ENCODE measurements around the gene NCAM1. TPM values are rescaled to one million over a fixed set of nuclear protein-coding genes. Genes with fewer than 3 reads are reported as not detected.

The NCAM1 gene
- total RNA-seq, 1 experiment from 2014 or later: 4.8 TPM

DNA sequence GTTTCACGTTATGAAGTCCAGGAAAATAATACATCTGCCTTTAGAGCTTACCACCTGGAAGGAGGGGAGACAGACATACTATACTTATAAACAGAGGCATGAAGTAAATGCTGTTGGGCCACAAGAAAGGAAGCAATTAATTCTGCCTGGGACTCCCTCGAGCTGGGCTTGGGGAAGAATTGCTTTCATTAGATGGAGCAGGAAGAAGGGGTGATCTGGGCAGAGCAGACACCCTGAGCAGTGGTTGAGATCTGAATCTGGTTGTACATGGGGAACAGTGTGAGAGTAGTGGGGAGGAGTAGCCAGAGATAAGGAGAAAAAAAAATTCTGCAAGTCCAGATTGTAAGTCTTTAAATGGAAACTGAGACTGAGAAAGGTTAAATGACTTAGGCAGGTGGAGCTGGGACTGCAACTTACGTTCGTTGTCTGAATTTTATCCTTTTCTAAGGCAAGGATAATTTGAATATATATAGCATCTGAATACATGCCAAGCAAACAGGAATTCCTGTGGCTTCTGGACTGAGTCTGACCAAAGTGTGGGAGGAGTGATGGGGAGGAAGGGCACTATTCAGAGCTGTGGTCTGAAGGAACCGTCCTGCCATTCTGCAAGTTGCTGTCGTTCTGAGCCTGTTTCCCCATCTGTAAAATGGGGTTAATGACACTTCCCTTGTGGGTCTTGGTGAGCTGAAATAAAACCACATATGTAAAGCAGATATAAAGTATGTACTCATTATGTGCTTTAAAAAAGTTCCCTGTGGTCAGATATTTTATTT is 7.9 kb downstream of the NCAM1 start:
- DNase-seq (ENCODE audit: low spot score): peak; percentile 69

DNA sequence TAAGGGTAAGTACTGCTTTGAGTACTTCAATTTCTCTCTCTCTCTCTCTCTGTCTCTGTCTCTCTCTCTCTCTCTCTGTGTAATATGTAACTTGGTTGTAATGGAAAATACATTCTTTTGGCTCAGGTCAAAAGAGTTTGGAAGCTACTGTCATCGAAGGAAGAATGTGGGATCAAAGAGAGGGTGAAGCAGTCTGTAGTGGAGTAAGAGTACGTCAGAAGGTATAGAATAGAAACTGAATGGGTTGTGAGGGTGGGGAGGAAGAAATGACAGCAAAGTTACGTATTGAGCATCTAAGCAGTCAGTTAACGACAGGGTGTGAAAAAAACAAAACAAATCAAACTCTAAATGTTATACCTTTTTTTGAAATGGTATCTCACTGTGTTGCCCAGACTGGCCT is 10.0 kb downstream of the NCAM1 start:
- DNase-seq (ENCODE audit: low spot score): no peak

DNA sequence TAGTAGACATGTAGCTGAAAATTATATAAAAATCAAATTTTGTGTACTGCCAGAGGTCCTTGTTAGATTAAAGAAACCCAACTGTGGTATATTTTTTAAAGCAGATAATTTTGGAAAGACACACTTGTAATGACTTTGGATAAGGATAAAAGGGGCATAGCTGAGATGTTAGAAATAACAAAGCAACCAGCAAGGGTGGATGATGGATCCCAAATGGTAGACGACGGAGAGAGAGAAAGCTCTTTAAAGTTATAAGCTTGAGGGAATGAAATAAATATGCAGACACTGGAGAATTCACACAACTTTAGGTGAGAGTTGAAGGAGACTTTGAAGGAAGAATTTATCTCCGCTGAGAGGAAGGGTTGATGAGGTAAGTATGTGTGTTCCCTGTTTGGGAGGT is 10.6 kb downstream of the NCAM1 start:
- no peak for DNase-seq (ENCODE audit: low spot score)

DNA sequence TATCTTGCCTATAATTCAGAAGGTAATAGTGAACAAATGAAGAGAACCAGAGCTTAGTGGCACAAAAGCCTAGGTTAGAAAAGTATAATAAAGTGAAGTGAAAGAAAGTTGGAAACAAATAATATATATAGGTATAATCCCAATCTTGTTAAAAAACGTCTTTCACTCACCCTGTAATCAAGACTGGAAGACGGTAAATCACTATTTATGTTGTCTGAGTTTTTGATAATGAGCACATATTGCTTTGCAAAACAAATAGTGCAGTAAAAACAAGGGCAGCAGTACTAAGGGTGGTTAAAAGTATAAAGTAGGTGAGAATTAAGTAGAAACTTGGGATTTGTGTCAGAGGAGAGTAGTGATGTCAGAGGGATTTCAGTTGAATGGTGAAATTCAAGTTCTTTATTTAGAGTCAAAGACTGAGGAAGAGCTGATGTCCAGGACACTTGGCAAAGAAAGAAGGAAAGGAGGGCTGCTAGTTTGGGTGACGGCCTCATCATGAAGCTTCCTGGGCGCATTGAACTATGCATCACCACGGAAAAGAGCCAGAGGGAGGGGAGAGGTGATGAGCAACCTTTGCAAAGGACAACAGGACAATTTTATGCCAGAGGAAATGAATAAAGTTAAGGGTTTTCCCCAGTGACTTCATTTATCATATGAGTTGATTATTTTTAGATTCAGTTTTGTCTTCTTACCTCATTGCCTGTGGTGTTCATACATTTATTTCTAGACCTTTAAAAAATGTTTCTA is 11.4 kb downstream of the NCAM1 start:
- no peak for DNase-seq (ENCODE audit: low spot score)

DNA sequence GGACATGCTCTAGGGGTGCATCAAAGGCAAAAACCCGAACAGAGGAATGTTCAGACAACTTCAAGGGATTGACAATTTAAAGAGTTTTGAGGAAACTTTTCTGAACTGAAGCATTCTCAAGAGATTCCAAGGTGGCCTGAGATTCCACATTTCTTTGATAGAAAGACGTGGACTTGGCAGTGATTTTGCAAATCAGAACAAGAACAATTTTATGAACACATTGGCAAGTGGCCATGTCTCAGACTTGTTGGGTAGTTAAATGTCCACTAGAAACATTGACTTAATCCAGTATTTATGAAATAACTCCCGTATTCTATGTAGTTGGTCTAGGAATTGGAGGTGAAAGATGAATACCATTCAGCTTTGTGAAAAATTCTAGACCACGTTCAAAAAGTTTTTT is 13.8 kb downstream of the NCAM1 start:
- no peak for DNase-seq (ENCODE audit: low spot score)

DNA sequence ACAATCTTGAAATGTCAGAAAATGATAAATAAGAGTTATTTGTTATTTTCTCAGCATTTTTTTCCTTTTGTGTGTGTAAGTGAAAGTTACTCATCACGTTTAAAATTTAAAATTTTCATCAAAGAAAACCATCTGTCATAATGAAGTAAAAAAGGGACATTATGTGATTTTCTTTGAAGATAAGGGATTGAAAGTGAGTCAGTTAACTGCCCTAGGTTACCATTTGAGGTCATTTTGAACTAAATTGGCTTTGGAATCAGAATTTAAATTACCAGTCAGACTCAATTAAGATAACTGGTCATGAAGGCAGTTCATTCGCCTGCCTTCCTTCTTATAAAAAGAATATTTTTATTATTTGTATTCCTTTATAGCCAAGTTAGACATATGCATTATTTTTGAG is 14.3 kb downstream of the NCAM1 start:
- no peak for DNase-seq (ENCODE audit: low spot score)

DNA sequence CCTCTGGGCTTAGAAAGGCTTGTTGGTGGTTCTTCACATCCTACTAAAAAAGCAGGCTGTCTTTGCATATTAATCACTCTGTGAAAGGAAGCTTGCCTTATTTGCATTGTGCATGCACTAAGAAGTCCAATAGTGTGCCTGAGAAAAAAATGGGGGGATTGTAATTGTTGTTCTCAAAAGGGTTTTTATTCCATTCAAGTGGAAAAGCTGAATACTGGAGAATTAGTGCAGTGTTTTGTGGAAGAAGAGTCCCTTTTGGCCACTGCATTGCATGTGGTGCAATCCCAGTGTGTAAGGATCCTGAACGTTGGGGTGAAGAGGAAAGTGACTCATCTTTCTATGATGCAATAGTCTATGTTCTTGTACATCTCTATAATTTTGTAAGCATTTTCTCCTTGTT is 16.5 kb downstream of the NCAM1 start:
- peak; percentile 71 for DNase-seq (ENCODE audit: low spot score)

DNA sequence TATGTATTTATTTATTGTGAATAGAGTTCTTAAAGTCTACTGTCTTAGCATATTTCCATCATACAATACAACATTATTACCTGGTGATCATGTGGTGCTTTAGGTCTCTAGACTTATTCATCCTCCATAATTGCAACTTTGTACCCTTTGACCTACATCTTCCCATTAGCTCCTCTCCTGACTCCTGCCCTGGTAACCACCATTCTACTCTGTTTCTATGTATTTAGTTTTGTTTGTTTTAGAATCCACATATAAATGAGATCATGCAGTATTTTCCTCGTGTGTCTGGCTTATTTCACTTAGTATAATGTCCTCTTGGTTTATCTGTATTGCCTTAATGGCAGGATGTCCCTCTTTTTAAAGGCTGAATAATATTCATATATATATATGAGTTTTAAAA is 22.7 kb downstream of the NCAM1 start:
- no peak for DNase-seq (ENCODE audit: low spot score)

DNA sequence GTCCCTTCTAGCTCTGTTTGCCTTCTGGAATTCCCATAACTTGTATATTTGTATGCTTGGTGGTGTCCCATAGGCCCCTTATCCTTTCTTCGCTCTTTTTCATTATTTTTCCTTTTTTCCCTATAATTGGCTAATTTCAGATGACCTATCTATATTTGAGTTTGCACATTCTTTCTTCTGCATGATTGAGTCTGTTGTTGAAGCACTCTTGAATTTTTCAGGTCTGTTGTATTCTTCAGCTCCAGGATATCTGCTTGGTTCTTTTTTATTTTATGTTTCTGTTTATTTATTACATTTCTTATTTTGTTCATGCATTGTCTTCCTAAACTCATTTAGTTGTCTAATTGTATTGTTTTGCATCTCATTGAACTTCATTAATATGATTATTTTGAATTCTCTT is 28.0 kb downstream of the NCAM1 start:
- DNase-seq (ENCODE audit: low spot score): no peak

DNA sequence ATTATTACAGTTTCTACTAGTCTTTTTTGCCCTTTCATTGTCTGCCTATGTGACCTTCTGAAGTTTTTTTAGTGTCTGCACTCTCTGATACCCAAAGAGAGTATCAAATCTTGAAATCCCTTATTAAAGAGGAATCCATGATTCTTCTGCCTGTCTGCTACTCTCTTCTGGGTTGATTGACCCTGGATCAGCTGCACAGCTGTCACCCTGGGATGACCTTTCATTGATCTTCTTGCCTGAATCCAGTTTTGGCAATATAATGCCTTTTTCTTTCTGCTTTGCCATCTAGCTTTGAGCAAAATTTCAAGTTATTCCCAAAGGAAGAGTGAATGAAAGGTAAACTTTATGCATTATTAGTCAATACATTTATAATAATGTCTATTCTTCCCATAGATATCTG is 32.6 kb downstream of the NCAM1 start:
- no peak for DNase-seq (ENCODE audit: low spot score)

DNA sequence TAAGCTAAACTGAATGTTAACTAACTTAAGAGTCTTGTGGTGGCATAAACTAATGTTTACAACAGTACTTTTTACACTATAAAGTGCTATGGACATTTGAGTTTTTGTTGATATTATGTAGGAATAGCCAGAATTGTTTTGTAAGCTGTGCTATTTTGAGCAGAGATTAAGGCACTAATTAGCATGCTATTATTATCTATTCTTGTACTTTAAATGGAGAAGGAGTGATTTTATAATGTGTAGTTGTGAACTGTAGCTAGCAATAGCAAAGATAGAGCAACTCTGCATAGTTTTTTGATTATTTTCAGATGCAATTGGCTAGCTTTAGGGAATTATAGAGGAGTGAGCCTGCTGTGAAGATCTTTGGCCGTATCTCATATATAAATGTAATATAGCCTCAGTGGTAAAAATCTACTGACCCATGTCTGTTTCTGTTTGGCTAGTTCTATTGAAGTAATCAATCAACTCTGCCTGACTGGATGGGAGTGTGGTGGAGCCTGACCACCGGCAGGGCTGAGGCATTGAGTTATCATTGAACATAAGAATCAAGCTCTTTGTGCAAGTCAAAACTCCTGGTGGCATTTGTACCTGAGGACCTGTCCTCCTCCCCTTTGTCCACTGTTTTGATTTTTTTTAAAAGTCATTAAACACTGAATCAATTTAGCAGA is 34.3 kb downstream of the NCAM1 start:
- DNase-seq (ENCODE audit: low spot score): no peak

DNA sequence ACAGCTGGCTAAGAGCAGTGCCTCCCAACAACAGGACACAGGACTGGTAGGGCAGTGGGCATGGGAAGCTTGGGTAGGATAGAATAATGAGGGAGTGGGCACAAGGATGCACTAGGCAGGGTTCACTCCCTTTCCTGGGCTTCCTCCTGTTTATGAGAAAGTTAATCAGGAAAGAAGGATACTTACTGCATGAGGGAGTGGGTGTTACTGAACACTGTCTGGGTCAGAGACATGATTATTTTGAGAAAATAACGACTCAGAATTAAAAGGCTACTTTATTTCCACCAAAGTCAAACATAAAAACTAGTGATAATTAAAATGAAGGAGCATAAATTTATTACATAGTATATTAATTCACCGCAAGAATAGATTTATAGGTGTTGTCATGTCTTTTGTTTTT is 35.8 kb downstream of the NCAM1 start:
- no peak for DNase-seq (ENCODE audit: low spot score)

DNA sequence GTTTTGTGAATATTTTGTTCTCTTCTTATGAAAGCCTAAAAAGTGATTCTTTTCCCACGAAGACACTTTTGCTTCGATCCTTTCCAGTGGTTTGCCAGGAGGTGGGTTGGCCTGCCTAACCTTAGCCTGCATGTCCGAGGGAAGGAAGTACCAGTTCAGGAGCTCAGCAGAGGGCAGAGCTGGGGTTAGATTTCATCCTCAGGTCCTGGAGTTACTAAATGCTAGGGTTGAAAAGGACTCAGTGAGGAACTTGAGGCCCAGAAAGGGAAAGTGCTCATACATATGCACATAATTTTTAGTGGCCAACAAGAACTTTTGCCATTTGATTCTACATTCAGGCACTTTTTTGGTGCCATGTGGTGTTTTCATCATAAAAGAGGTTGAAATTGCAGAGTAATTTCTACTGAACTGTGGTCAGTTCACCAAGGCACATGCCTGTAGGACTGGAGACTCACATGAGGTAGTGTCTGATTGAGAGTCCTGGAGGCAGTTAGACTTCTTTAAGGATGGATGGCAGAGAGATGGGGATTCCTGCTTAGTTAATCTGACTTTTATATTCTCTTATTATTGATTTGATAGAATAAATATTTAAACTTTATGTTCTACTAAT is 36.7 kb downstream of the NCAM1 start:
- no peak for DNase-seq (ENCODE audit: low spot score)

DNA sequence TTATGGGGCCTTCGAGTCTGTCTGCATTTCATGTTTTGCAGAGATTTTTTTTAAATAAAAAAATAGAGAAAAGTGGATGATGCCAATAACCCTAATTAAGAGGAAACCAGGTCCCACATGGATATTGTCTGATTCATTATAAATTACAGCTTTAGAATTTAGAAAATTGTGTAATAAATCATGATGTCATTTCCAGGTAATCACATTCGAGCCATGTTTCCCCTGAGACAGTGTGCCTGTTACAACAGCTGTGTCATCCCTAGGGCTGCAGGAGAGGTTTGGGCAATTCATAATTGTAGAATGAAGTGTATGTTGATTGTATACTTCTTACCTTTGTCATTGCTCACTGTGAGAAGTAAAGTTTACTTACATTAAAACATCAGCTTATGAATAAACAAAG is 38.3 kb downstream of the NCAM1 start:
- DNase-seq (ENCODE audit: low spot score): no peak

DNA sequence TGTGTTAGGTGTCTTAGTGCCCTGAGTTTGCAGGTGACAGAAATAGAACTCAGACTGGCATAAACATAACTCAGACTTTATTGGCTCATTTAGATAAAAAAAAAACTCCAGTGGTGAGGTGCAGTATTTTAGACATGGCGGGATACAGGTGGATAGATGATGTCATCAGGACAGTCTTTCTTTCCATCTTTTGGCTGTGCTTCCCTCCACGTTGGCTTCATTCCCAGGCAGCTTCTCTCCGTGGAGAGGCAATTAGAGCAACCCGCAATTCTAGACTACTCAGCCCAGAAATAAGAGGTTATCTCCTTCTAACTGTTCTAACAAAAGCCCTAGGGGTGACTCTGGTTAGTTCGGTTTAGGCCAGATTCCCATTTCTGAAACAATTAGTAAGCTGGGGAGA is 40.5 kb downstream of the NCAM1 start:
- DNase-seq (ENCODE audit: low spot score): peak; percentile 10

DNA sequence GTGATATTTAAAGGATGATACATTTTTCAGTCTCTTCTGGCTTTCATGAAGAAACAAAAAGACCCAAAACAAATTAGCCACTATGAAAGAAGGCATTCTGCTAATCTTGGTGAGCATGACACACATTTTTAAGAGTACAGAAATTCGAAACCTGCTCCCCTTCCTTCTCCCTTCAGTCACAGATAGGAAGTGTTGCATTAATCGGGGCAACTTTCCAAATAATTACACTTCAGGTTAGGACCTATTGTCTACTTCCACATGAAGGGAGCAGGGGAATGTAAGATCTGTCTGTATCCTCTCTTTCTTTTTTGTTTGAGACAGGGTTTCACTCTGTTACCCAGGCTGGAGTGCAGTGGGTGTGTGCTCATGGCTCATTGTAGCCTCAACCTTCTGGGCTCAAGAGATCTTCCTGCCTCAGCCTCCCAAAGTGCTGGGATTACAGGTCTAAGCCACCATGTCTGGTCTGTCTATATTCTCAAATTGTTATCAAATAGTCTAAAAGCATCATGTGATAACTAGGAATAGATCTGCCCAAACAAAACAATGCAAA is 45.8 kb downstream of the NCAM1 start:
- DNase-seq (ENCODE audit: low spot score): no peak

DNA sequence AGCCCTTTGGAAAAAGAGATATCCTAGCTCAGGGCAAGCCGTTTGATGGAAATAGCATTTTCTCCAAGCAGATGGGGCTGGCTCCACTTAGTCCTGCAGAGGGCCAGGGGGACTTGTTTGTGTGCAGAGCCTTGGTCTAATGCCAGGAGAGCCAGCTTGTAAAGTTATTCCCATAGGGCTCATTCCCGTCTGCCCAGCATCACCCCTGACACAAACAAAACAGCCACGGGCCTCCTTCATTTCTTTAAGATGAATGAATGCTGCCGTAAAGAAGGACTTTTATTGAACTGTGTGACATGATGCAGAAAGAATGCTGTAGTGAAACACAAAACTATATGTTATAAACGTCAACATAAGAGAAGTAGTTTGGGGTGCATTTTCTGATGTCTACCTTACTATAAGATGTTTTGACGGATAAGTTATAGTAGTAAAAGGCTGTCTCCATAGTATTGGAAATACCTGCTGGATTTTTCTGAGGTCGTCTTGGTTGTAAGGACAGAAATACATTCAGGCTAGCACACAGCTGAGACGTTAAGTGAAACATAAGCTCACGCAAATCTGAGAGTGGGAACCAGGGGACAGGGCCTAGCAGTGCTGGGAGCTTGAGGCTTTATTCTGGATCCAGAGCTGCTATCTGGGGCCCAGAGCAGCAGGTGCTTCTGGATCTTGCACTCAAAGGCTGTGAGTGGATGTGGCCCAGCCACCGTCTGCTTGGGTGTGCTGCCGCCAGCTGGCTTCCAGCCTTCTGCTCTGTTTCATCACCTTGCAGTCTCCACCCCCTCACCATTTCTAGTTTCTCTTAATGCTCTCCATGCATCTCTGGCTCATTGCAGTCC is 53.3 kb downstream of the NCAM1 start:
- DNase-seq (ENCODE audit: low spot score): peak; percentile 70

DNA sequence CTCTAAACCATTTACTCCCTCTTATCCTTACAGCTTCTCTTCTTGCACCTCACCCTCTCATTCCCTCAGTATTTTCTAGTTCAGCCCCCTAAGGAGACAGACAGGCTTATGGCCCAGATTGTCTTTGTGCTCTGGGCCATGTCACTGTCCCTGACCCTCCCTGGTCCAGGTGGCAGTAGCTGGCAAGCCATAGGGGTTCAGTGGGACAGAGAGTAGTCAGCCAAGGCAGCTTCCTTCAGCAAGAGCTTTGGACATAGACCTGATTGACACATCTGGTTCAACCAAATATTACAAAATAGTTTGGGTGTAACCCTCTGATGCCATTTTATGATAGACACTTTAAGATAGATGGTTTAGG is 53.9 kb downstream of the NCAM1 start:
- DNase-seq (ENCODE audit: low spot score): no peak

DNA sequence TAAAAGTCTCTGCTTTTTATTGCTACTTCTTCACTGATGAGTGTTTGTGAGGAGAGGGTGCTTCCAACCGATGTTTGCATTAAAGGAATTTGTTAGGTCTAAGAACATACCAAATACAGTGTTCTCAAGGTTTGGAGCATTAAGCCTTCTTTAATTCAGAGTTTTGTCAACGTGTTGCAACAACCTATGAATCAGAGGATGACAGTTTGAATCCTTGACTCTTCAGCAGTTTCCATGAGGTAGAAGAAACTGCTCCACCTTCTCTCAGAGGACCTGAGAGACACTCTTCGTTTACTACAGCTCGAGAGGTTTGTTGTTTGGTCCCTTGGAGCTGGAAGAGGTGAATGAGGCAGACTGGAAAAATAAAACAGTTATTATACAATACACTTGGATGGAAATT is 55.7 kb downstream of the NCAM1 start:
- DNase-seq (ENCODE audit: low spot score): no peak

DNA sequence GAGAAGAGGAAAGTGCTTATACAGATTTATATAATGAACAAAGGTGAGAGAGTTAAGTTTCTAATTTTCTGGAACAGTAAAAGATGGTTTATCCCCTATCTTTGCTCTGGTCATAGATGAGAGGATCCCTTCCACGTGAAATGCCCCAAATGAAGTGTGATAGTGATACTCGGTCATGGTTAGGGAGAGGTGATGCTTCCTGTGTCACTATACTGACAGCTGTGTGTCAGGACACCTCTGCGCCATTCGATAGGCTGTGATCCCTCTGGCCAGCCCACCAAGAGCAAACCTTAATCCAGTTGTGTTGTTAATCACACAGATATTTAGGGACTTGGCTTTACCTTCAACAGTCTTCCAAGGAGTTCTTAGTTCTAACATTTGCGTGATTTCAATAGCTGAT is 57.7 kb downstream of the NCAM1 start:
- DNase-seq (ENCODE audit: low spot score): no peak

DNA sequence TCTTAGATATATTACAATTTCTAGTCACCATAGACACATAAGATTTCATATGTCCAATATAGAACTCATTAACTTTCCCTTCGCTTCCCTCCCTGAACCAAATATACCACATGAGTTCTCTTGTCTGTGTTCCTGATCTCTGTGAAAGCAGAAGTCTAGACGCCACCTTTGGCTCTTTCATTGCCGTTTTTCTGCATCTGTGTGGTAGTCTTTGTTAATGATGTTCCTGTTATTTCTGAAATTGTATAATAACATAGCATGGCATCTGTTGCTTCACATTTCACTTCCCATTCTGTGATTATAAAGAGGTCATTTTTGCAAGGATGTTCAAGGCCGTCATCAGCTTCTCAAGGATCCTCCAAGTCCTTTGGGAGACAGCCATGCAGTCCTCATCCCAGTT is 58.5 kb downstream of the NCAM1 start:
- DNase-seq (ENCODE audit: low spot score): no peak

All from H4 (cell line).